ENCODE data around the gene RAI1.

DNA sequence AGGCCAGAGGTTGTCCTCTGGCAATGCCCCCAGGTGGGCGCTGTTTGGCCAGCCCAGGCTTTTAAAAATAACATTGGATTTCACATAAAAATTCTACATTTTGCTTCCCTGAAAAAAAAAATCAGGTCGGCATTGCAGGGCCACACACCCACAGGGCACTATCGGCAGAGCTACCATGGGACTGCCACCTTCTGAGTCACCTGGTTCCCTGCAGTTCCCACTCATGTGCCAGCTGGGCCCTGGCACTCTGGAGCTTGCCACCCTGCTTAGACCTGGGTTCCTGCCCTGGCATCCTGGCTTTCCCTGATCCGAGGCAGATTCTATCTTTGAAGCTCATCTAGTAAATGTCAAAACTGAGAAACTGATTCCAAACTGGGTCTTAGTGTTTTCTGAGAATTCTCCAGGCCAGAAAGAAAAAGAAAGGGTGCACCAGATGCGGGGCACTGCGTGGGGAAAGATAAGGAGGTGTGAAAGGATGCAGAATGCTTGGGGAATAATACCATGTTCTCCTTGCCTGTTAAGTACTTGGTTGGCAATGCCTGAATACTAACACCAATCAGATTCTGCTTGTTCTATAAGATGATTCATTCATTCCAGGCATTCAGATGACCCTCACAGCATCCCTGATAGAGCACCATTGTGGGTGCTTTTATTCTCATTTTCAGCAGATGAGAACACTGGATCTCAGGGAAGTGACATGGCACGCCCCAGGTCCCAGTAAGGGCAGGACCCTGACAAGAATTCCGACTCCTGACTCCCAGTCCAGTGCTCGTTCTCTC is 51.8 kb downstream of the RAI1 start:
- TF ChIP-seq, protein P1, sequence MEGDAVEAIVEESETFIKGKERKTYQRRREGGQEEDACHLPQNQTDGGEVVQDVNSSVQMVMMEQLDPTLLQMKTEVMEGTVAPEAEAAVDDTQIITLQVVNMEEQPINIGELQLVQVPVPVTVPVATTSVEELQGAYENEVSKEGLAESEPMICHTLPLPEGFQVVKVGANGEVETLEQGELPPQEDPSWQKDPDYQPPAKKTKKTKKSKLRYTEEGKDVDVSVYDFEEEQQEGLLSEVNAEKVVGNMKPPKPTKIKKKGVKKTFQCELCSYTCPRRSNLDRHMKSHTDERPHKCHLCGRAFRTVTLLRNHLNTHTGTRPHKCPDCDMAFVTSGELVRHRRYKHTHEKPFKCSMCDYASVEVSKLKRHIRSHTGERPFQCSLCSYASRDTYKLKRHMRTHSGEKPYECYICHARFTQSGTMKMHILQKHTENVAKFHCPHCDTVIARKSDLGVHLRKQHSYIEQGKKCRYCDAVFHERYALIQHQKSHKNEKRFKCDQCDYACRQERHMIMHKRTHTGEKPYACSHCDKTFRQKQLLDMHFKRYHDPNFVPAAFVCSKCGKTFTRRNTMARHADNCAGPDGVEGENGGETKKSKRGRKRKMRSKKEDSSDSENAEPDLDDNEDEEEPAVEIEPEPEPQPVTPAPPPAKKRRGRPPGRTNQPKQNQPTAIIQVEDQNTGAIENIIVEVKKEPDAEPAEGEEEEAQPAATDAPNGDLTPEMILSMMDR (IDR thresholded peaks at IDR 0.05; ENCODE audit: insufficient read depth, low read depth, low read length): no peak
- no peak for TF ChIP-seq EZH2 (IDR thresholded peaks at IDR 0.05; ENCODE audit: insufficient read depth, low read length)
